HCT116 (cell line): ENCODE results near the gene TAAR8.

Source experiments
- CTCF ChIP-seq, 3 experiments: fragments of 200-600 bp in 1 of 3; sonication (generic) in 1 of 3; IDR thresholded peaks in 2 of 3; conservative IDR thresholded peaks in 1 of 3; 2 replicates each; pipeline ENCODE4 v1.5.1; 2012 to 2017; ENCODE audit warnings: low read depth in 2 of 3, low read length in 2 of 3, antibody characterized with exemption in 1 of 3, borderline replicate concordance in 1 of 3, control low read depth in 1 of 3, mild to moderate bottlenecking in 1 of 3, mixed read lengths in 1 of 3, mixed run types in 1 of 3, moderate library complexity in 1 of 3; ENCODE audit not compliant: insufficient read depth in 1 of 3
- EGR1 ChIP-seq: IDR thresholded peaks from 2 replicates; pipeline ENCODE4 v1.6.1; 2012; ENCODE audit warnings: low read depth
- ELF1 ChIP-seq: IDR thresholded peaks from 2 replicates; pipeline ENCODE4 v1.6.1; 2012; ENCODE audit warnings: low read depth, borderline replicate concordance
- EZH2 ChIP-seq: fragments of 200-600 bp; sonication (generic); IDR thresholded peaks from 2 replicates; pipeline ENCODE4 v1.6.1; 2017; ENCODE audit warnings: antibody characterized with exemption, mixed run types
- EZH2phosphoT487 ChIP-seq: fragments of 200-600 bp; IDR thresholded peaks from 2 replicates; pipeline ENCODE4 v1.6.1; 2018; ENCODE audit warnings: antibody characterized with exemption, borderline replicate concordance
- FOSL1 ChIP-seq: IDR thresholded peaks from 2 replicates; pipeline ENCODE4 v1.6.1; 2012; ENCODE audit warnings: low read depth
- POLR2A ChIP-seq: IDR thresholded peaks from 2 replicates; pipeline ENCODE4 v1.7.0; 2011; ENCODE audit warnings: borderline replicate concordance; ENCODE audit not compliant: insufficient read depth, insufficient read length; ENCODE audit errors: extremely low read depth
- POLR2AphosphoS5 ChIP-seq: IDR thresholded peaks from 2 replicates; pipeline ENCODE4 v1.6.1; 2011; ENCODE audit warnings: mild to moderate bottlenecking, low read depth, low read length, moderate library complexity
- REST ChIP-seq: IDR thresholded peaks from 2 replicates; pipeline ENCODE4 v1.6.1; 2012; ENCODE audit warnings: low read depth
- SIN3A ChIP-seq: IDR thresholded peaks from 2 replicates; pipeline ENCODE4 v1.6.1; 2012; ENCODE audit warnings: low read depth
- SP1 ChIP-seq: IDR thresholded peaks from 2 replicates; pipeline ENCODE4 v1.6.1; 2012; ENCODE audit warnings: low read depth
- TCF7L2 ChIP-seq: IDR thresholded peaks from 2 replicates; pipeline ENCODE4 v1.7.0; 2011; ENCODE audit warnings: borderline replicate concordance, inconsistent platforms; ENCODE audit not compliant: insufficient read depth, insufficient read length; ENCODE audit errors: extremely low read depth
- ZFX ChIP-seq: fragments of 450-650 bp; IDR thresholded peaks from 2 replicates; pipeline ENCODE4 v1.6.1; 2017
- ZNF274 ChIP-seq: fragments of 200-500 bp; sonication (Bioruptor generic); IDR thresholded peaks from 2 replicates; pipeline ENCODE4 v1.6.1; 2014; ENCODE audit warnings: mild to moderate bottlenecking, low read depth, low read length, inconsistent platforms

- TF ChIP-seq POLR2AphosphoS5 (no peak), POLR2A (no peak), CTCF (IDR thresholded peaks at IDR 0.05 in 2 of 3, conservative IDR thresholded peaks at IDR 0.05 in 1 of 3; ENCODE audit: borderline replicate concordance in 1 of 3, insufficient read depth in 1 of 3, low read depth in 2 of 3, low read length in 2 of 3) (no peak), EZH2 (no peak), SP1 (no peak), FOSL1 (no peak), EGR1 (no peak), REST (no peak), EZH2phosphoT487 (no peak), TCF7L2 (no peak), ZFX (no peak), ZNF274 (no peak), ELF1 (no peak), SIN3A (no peak)
These were observed 37.1 kb upstream of the TAAR8 start for GRCh38 chr6:132515386-132515785.
